HCT116 (cell line): Measurements from ENCODE around the gene FSD2. TPM values are rescaled to one million over a fixed set of nuclear protein-coding genes. Genes with fewer than 3 reads are reported as not detected.

Experiments used
- ATAC-seq: fragments of 200-7000 bp; cut with Tn5 transposase; 2 replicates; pipeline ENCODE4 v1.9.1; 2020; ENCODE audit warnings: mild to moderate bottlenecking, moderate library complexity
- BruUV-seq: library from RNA; stranded (reverse); fragments of 400-500 nt; replicated peaks from 2 replicates; lab custom pipeline; 2021; lab: Mats Ljungman, UMichigan
- CTCF ChIA-PET: fragments of 300-600 bp; sonication (Branson Sonifier 250); formaldehyde crosslinking; loops from one replicate; lab custom pipeline; 2021; ENCODE audit warnings: antibody characterized with exemption; lab: Charles Lee
- POLR2A ChIA-PET: fragments of 300-600, 350-600 bp; sonication (Branson Sonifier 250); formaldehyde crosslinking; loops from one replicate; lab custom pipeline; 2021; ENCODE audit warnings: antibody characterized with exemption; lab: Charles Lee
- RAD21 ChIA-PET, 2 experiments: fragments of 300-600 bp; sonication (Branson Sonifier 250); formaldehyde crosslinking; loops; one replicate each; lab custom pipeline; 2023; ENCODE audit warnings: low total read pairs in 2 of 2; ENCODE audit not compliant: uncharacterized antibody in 2 of 2, unreplicated experiment in 2 of 2, low non-redundant PET in 1 of 2; lab: Charles Lee
- DNase-seq: peaks from one replicate; pipeline ENCODE4 v3.0.0-alpha.2; 2010; ENCODE audit warnings: low read depth, low spot score
- H2AFZ ChIP-seq: fragments of 200-600 bp; shearing (Covaris generic), sonication (generic); 2 replicates; pipeline ENCODE4 v1.6.1; 2017; ENCODE audit warnings: low read depth, mixed run types, mixed read lengths, antibody characterized with exemption, low read length; ENCODE audit not compliant: poor library complexity, severe bottlenecking
- H3K27ac ChIP-seq: 2 replicates; pipeline ENCODE4 v1.5.1; 2012; ENCODE audit warnings: low read depth, low read length
- H3K27me3 ChIP-seq: fragments of 200-600 bp; sonication (generic); 2 replicates; pipeline ENCODE4 v1.6.1; 2016; ENCODE audit warnings: mixed run types, low read length, mixed read lengths; ENCODE audit not compliant: insufficient read depth
- H3K36me3 ChIP-seq, 2 experiments: fragments of 200-500 bp in 1 of 2; fragments of 200-600 bp in 1 of 2; sonication (Bioruptor generic) in 1 of 2; sonication (generic) in 1 of 2; 2 replicates each; pipeline versions ENCODE4 v1.5.1 to v1.6.1; 2014 to 2016; ENCODE audit warnings: low read length in 2 of 2, inconsistent platforms in 1 of 2, mixed read lengths in 1 of 2, mixed run types in 1 of 2; ENCODE audit not compliant: insufficient read depth in 2 of 2, control insufficient read depth in 1 of 2
- H3K4me1 ChIP-seq, 2 experiments: fragments of 200-600 bp in 1 of 2; sonication (generic) in 1 of 2; 2 replicates each; pipeline versions ENCODE4 v1.5.1 to v1.6.1; 2012 to 2017; ENCODE audit warnings: low read length in 2 of 2, inconsistent platforms in 1 of 2, mild to moderate bottlenecking in 1 of 2, mixed read lengths in 1 of 2, mixed run types in 1 of 2, moderate library complexity in 1 of 2; ENCODE audit not compliant: insufficient read depth in 2 of 2, control insufficient read depth in 1 of 2
- H3K4me2 ChIP-seq: fragments of 200-600 bp; sonication (generic); 2 replicates; pipeline ENCODE4 v1.6.1; 2017; ENCODE audit warnings: mixed run types, low read length, mixed read lengths
- H3K4me3 ChIP-seq, 2 experiments: fragments of 200-600 bp in 1 of 2; sonication (generic) in 1 of 2; replicated peaks in 1 of 2; 2 replicates each; pipeline ENCODE4 v1.5.1; 2011 to 2016; ENCODE audit warnings: low read length in 2 of 2, control low read depth in 1 of 2, low read depth in 1 of 2, mild to moderate bottlenecking in 1 of 2, mixed read lengths in 1 of 2, mixed run types in 1 of 2
- H3K79me2 ChIP-seq: fragments of 200-600 bp; sonication (generic); 2 replicates; pipeline ENCODE4 v1.6.1; 2017; ENCODE audit warnings: mild to moderate bottlenecking, mixed run types, low read length, moderate library complexity, mixed read lengths; ENCODE audit not compliant: insufficient read depth
- H3K9ac ChIP-seq: fragments of 200-600 bp; sonication (generic); 2 replicates; pipeline ENCODE4 v1.6.1; 2016; ENCODE audit warnings: low read length, mixed read lengths
- H3K9me2 ChIP-seq: fragments of 200-600 bp; sonication (generic), shearing (Covaris generic); 2 replicates; pipeline ENCODE4 v1.6.1; 2017; ENCODE audit warnings: mixed run types, mild to moderate bottlenecking, moderate library complexity; ENCODE audit not compliant: insufficient read depth
- H3K9me3 ChIP-seq, 2 experiments: fragments of 200-500 bp in 1 of 2; fragments of 200-600 bp in 1 of 2; sonication (Bioruptor generic) in 1 of 2; sonication (generic) in 1 of 2; 2 replicates each; pipeline ENCODE4 v1.6.1; 2014 to 2017; ENCODE audit warnings: low read length in 2 of 2, mixed read lengths in 2 of 2, inconsistent platforms in 1 of 2, low read depth in 1 of 2, mild to moderate bottlenecking in 1 of 2, mixed run types in 1 of 2, moderate library complexity in 1 of 2; ENCODE audit not compliant: control insufficient read depth in 1 of 2, insufficient read depth in 1 of 2
- H4K20me1 ChIP-seq: fragments of 200-600 bp; sonication (generic), shearing (Covaris generic); 2 replicates; pipeline ENCODE4 v1.6.1; 2017; ENCODE audit warnings: mixed run types, mild to moderate bottlenecking, moderate library complexity; ENCODE audit not compliant: insufficient read depth
- CBX3 ChIP-seq: IDR thresholded peaks from 2 replicates; pipeline ENCODE4 v1.6.1; 2012; ENCODE audit warnings: low read depth
- CEBPB ChIP-seq: IDR thresholded peaks from 2 replicates; pipeline ENCODE4 v1.6.1; 2012; ENCODE audit warnings: low read depth
- EGR1 ChIP-seq: IDR thresholded peaks from 2 replicates; pipeline ENCODE4 v1.6.1; 2012; ENCODE audit warnings: low read depth
- ELF1 ChIP-seq: IDR thresholded peaks from 2 replicates; pipeline ENCODE4 v1.6.1; 2012; ENCODE audit warnings: low read depth, borderline replicate concordance
- EZH2phosphoT487 ChIP-seq: fragments of 200-600 bp; IDR thresholded peaks from 2 replicates; pipeline ENCODE4 v1.6.1; 2018; ENCODE audit warnings: antibody characterized with exemption, borderline replicate concordance
- FOSL1 ChIP-seq: IDR thresholded peaks from 2 replicates; pipeline ENCODE4 v1.6.1; 2012; ENCODE audit warnings: low read depth
- POLR2A ChIP-seq: IDR thresholded peaks from 2 replicates; pipeline ENCODE4 v1.7.0; 2011; ENCODE audit warnings: borderline replicate concordance; ENCODE audit not compliant: insufficient read depth, insufficient read length; ENCODE audit errors: extremely low read depth
- RAD21 ChIP-seq: IDR thresholded peaks from 2 replicates; pipeline ENCODE4 v1.6.1; 2012; ENCODE audit warnings: low read depth, mild to moderate bottlenecking
- SIN3A ChIP-seq: IDR thresholded peaks from 2 replicates; pipeline ENCODE4 v1.6.1; 2012; ENCODE audit warnings: low read depth
- SRF ChIP-seq: IDR thresholded peaks from 2 replicates; pipeline ENCODE4 v1.6.1; 2012; ENCODE audit warnings: low read depth
- TCF7L2 ChIP-seq: IDR thresholded peaks from 2 replicates; pipeline ENCODE4 v1.7.0; 2011; ENCODE audit warnings: borderline replicate concordance, inconsistent platforms; ENCODE audit not compliant: insufficient read depth, insufficient read length; ENCODE audit errors: extremely low read depth
- ZFX ChIP-seq: fragments of 450-650 bp; IDR thresholded peaks from 2 replicates; pipeline ENCODE4 v1.6.1; 2017
- intact Hi-C: fragments of 100-400 bp; cut with micrococcal nuclease; formaldehyde crosslinking; loops from 2 replicates; pipeline ENCODE4 v1.10.0; 2022
- total RNA-seq: library from RNA; stranded (reverse); gene quantifications from one replicate; pipeline ENCODE4 v1.2.1, GENCODE V29; 2021; ENCODE audit not compliant: unreplicated experiment
- TF ChIP-seq, protein P1 (sequence below): IDR thresholded peaks from 2 replicates; pipeline ENCODE4 v1.6.1; 2012
- TF ChIP-seq, protein P2 (sequence below): IDR thresholded peaks from 2 replicates; pipeline ENCODE4 v1.6.1; 2012; ENCODE audit warnings: low read depth
- TF ChIP-seq, protein P3 (sequence below): IDR thresholded peaks from 2 replicates; pipeline ENCODE4 v1.6.1; 2012

Gene FSD2
- total RNA-seq, 1 experiment from 2014 or later: not detected

DNA sequence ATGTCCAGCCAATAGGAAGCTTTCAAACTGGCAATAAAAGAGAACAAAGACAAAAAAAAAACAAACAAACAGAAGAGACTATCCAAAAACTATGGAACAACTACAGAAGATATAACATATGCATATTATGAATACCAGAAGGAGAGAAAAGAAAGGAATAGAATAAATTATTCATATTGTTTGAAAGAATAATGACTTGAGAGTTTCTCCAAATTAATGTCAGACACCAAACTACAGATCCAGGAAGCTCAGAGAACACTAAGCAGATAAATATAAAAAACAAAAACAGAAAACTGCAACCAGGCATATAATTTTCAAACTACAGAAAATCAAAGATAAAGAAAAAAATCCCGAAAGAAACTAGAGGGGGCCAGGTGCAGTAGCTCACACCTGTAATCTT, 62.1 kb downstream of the FSD2 start:
- no peaks in the 10 kb centered on the region for H4K20me1 ChIP-seq
- DNase-seq (no peak), ATAC-seq (no peak)
- no TSS peak for BruUV-seq
- TF ChIP-seq TCF7L2 (no peak), SIN3A (no peak), CEBPB (no peak)
- TF ChIP-seq, protein P1, sequence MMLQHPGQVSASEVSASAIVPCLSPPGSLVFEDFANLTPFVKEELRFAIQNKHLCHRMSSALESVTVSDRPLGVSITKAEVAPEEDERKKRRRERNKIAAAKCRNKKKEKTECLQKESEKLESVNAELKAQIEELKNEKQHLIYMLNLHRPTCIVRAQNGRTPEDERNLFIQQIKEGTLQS: no peak
- TF ChIP-seq, protein P2, sequence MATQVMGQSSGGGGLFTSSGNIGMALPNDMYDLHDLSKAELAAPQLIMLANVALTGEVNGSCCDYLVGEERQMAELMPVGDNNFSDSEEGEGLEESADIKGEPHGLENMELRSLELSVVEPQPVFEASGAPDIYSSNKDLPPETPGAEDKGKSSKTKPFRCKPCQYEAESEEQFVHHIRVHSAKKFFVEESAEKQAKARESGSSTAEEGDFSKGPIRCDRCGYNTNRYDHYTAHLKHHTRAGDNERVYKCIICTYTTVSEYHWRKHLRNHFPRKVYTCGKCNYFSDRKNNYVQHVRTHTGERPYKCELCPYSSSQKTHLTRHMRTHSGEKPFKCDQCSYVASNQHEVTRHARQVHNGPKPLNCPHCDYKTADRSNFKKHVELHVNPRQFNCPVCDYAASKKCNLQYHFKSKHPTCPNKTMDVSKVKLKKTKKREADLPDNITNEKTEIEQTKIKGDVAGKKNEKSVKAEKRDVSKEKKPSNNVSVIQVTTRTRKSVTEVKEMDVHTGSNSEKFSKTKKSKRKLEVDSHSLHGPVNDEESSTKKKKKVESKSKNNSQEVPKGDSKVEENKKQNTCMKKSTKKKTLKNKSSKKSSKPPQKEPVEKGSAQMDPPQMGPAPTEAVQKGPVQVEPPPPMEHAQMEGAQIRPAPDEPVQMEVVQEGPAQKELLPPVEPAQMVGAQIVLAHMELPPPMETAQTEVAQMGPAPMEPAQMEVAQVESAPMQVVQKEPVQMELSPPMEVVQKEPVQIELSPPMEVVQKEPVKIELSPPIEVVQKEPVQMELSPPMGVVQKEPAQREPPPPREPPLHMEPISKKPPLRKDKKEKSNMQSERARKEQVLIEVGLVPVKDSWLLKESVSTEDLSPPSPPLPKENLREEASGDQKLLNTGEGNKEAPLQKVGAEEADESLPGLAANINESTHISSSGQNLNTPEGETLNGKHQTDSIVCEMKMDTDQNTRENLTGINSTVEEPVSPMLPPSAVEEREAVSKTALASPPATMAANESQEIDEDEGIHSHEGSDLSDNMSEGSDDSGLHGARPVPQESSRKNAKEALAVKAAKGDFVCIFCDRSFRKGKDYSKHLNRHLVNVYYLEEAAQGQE: no peak
- H3K9me3 ChIP-seq: no peaks in the 10 kb centered on the region
- H3K4me2 ChIP-seq: no peak overlapping the region
- H3K4me1 ChIP-seq: peaks cover 9% of the 10 kb centered on the region in 2 experiments
- no peaks in the 10 kb centered on the region for H3K79me2 ChIP-seq
- POLR2A ChIA-PET: no interaction called here
- H3K9me2 ChIP-seq: no peaks in the 10 kb centered on the region
- RAD21 ChIA-PET: no interaction called here
- H3K27ac ChIP-seq: no peak overlapping the region
- no peak overlapping the region for H3K4me3 ChIP-seq
- CTCF ChIA-PET: no interaction called here
- no peak overlapping the region for H2AFZ ChIP-seq
- no peak overlapping the region for H3K9ac ChIP-seq
- H3K36me3 ChIP-seq: no peaks in the 10 kb centered on the region
- intact Hi-C loops: no loop called here
- no peaks in the 10 kb centered on the region for H3K27me3 ChIP-seq

- H3K9me2 ChIP-seq: no peaks in the 10 kb centered on the region
- no peaks in the 10 kb centered on the region for H3K36me3 ChIP-seq
- no peaks in the 10 kb centered on the region for H3K9me3 ChIP-seq
- BruUV-seq: no TSS peak
- CTCF ChIA-PET: no interaction called here
- POLR2A ChIA-PET: no interaction called here
- no peaks in the 10 kb centered on the region for H4K20me1 ChIP-seq
- intact Hi-C loops: no loop called here
- H3K4me1 ChIP-seq: peaks cover 6 to 13% of the 10 kb centered on the region in 2 experiments; a peak in 2 of 4 replicates
- ATAC-seq: no peak
- H3K27ac ChIP-seq: no peak overlapping the region
- RAD21 ChIA-PET: no interaction called here
- no peak overlapping the region for H3K4me2 ChIP-seq
- H3K27me3 ChIP-seq: no peaks in the 10 kb centered on the region
- no peak for DNase-seq
- no peak overlapping the region for H3K9ac ChIP-seq
- no peaks in the 10 kb centered on the region for H3K79me2 ChIP-seq
- no peak overlapping the region for H2AFZ ChIP-seq
- H3K4me3 ChIP-seq: no peak overlapping the region
- TF ChIP-seq, protein P2: no peak
- TF ChIP-seq ELF1 (no peak), EZH2phosphoT487 (no peak), RAD21 (no peak), SRF (no peak), EGR1 (no peak), ZFX (no peak), CEBPB (no peak), TCF7L2 (no peak), CBX3 (no peak), POLR2A (no peak), FOSL1 (no peak)
- TF ChIP-seq, protein P3, sequence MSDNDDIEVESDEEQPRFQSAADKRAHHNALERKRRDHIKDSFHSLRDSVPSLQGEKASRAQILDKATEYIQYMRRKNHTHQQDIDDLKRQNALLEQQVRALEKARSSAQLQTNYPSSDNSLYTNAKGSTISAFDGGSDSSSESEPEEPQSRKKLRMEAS: no peak
Observed at GRCh38 chr15:82742134-82742533, 63.7 kb downstream of the FSD2 start.
